ENCODE measurements around the gene CDH4.
"Not testable (repeated sequence)": the region's sequence is repeated elsewhere in the genome, so short reads cannot be mapped to it uniquely, and the experiment has no call there.

The CDH4 gene

DNA sequence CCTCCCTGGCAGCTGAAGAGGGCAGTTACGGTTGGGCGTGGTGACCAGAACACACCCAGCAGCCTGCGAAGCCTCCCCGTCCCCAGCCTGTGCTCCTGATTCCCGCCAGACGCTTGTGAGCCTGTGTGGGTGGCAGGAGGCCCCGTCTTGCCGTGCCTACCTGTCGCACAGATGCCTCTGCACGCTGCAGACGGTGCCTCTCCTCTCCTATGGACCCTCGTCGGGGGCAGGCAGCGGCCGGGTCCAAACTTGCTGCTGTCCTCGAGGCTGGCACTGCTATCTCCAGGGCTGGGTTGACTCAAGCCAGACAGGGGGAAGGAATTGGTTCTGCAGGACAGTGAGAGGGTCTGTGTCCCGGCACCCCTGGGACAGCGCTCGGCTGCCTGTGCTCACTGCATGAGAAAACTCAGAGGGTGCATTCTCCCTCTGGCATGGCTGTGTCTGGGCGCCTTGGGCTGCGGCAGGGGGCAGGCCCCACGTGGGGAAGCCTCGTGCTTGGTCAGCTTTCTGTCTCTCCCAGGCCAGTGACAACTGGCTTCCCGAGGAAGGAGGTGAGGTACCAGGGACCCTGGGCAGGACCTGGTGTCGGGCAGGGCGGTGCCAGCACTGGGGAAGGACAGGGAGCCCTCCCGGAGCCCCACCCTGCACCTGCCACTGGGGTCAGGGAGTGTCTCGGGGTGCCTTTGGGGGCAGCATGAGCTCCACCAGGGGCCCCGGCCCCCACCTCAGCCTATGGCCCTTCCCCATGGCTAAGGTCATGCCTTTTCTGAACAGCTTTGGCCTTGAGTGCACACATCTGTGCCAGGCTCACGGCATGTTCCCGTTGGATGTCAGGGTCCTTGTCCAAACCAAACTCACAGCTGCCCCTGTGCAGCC is 686.1 kb downstream of the CDH4 start:
- no peak for DNase-seq (ENCODE audit: low read depth in 2 of 2)

DNA sequence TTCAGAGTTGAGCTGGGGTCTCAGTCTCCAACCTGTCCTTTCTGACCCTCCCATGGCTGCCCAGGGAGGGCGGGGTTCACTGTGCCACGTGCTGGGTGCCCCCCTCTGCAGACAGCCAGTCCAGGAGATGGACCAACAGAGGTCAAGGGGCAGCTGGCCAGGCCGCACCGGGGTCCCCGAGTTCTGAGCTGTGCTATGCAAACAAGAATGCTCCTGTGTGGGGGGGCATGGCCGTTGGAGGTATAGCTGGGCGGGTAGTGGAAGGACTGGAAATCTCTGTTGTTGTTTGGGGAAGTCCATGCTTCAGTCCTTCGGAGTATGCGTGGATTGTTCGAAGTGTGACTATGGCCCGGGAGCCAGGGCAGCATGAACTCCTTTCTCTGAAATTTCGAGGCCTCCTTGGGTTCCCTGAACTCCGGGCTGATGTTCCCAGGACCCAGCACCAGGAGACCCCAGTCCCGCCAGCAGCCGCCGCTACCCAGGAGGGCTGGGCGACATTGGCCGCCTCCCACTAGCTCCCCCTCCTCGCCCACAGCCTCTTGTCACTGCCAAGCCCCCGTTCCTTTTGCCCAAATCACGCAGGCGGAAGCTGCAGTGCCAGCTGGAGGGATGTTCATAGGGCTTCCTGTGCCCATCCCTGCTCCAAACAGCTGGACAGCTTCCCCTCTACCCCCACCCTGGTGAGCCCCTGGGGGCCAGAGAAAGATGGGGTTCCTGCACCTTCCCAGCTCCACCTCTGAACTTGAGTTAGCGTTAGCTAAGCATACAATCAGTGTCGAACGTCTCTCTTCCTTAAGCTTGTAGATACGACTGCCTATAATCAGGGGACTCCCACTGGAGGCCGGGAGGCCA is 687.0 kb downstream of the CDH4 start:
- DNase-seq (ENCODE audit: low read depth in 2 of 2), result no peak

DNA sequence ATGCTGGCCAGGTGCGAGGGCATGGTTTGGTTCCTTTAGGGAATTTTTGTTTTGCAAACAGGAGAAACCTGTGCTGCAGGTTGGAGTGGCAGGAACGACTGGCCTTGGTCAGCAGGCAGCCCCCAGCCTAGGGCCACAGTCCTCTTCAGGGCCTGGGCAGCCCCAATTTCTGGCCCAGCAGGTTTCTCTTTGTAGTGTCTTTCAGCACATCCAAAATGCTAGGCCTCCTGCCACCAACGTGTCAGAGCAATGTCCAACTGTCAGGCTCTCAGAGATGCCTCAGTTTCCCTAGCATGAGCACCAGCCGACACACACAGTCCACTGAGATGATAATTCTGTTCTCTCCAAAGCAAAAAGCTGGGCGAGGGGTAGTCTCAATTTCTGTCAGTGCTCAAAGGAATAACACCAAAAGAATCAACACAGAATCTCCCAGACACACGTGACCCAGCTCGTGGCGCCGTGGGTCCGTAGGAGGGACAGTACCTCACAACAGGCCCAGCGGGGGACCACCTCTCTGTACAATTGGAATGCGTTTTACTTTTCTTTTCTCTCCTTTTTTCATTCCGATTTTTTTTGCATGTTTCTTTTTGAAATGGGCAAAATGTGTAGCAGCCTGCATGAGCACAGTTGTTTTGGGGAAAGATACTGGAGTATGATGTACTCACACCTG is 687.8 kb downstream of the CDH4 start:
- no peak for DNase-seq (ENCODE audit: low read depth in 2 of 2)

- DNase-seq (ENCODE audit: low read depth in 2 of 2), result no peak
Observed at GRCh38 chr20:61940491-61940890, 688.4 kb downstream of the CDH4 start.

- no peak for DNase-seq (ENCODE audit: low read depth in 2 of 2)
Observed at GRCh38 chr20:61940976-61941720, 689.1 kb downstream of the CDH4 start.

DNA sequence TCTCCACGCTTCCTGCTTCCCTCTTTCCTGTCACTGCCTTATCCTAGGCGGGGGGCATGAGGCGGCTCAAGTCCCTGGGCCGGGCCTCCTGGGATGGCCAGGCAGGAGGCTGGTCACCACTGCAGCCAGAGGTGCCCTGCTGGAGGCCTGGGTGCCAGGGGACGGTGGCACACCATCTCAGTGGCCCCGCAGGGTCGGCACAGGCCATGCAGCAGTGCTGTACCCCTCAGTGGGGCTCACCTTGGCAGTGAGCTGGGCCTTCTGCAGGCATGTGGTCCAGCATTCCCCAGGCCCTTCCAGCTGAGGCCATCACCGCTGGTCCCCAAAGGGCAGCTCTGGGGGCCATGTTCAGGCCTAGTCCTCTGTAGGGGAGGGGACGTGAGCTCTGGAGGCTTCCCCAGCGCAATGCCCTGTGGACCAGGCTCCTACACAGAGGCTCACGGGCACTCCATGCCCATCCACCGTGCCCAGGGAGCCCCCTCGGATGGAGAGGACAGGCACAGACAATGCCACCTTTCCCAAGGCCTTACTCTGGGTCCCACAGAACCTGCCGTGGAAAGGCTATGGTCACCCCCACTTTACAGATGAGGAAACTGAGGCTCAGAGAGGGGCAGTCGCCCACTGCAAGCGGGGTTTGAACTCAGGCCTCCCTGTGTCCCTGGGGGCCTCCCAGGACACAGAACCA is 689.8 kb downstream of the CDH4 start:
- DNase-seq (ENCODE audit: low read depth in 2 of 2), result no peak

DNA sequence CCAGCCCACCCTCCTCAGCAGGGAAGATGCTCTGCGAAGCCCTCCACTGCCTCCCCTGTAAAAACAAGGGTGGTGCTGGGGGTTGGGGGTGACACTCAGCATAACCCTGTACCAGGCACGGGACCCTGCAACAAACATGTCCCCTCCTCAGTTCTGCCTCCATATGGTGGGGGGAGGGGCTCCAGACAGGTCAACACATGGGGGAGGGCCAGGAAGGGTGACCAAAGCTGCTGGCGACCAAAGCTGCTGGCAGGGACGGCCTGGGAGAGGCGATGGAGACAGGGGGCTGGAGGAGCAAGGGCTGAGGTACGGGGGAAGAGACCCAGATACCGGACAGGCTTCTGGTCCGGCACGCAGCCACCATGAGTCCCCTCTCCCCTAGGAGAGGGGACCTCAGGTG is 690.5 kb downstream of the CDH4 start:
- no peak for DNase-seq (ENCODE audit: low read depth in 2 of 2)

GRCh38 chr20:61944967-61945366 is 692.9 kb downstream of the CDH4 start:
- not testable (repeated sequence) for DNase-seq (ENCODE audit: low read depth in 2 of 2)

DNA sequence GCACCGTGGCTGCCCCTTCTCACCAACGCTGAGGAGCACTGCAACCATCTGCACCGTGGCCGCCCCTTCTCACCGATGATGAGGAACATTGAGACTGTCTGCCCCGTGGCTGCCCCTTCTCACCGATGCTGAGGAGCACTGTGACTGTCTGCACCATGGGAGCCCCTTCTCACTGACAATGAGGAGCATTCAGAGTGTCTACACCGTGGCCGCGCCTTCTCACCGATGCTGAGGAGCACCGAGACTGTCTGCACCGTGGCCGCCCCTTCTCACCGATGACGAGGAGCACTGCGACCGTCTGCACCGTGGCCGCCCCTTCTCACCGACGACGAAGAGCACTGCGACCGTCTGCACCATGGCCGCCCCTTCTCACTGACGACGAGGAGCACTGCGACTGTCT is 693.4 kb downstream of the CDH4 start:
- not testable (repeated sequence) for DNase-seq (ENCODE audit: low read depth in 2 of 2)

GRCh38 chr20:61948056-61948455 is 696.0 kb downstream of the CDH4 start:
- DNase-seq (ENCODE audit: low read depth in 2 of 2), result not testable (repeated sequence)

DNA sequence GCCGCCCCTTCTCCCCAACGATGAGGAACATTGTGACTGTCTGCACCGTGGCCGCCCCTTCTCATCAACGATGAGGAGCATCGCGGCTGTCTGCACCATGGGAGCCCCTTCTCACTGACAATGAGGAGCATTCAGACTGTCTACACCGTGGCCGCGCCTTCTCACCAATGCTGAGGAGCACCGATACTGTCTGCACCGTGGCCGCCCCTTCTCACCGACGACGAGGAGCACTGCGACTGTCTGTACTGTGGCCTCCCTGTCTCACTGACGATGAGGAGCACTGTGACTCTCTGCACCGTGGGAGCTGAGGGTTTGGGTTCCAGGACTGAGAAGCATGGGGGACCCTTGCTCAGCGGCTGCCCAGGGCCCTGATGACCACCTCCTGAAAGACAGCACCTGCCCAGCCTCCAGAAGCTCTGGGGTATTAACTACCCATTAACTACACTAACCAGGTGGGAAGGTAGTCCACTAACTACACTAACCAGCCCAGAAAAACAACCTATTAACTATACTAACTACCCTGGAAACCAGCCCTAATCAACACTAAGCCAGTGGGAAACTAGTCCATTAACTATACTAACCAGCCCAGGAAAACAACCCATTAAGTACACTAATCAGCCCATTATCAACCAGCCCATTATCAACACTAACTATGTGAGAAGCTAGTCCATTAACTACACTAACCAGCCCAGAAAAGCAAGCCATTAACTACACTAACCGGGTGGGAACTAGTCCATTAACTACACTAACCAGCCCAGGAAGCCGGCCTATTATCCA is 696.7 kb downstream of the CDH4 start:
- DNase-seq (ENCODE audit: low read depth in 2 of 2), result no peak

DNA sequence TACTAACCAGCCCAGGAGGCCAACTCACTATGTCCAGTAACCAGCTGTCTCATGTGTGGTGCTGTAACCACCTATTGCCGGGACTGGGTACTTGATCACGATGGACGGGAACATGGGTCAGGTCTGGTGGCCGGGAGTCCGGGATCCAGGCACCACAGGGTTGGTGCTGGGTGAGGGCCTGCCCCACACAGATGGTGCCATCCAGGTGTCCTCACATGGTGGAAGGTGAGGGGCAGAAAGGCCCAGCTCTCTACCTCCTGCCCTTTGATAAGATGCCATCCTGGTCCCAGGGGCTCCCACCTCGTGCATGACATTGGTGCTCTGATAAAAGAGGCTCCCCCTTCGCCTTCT is 697.3 kb downstream of the CDH4 start:
- no peak for DNase-seq (ENCODE audit: low read depth in 2 of 2)

DNA sequence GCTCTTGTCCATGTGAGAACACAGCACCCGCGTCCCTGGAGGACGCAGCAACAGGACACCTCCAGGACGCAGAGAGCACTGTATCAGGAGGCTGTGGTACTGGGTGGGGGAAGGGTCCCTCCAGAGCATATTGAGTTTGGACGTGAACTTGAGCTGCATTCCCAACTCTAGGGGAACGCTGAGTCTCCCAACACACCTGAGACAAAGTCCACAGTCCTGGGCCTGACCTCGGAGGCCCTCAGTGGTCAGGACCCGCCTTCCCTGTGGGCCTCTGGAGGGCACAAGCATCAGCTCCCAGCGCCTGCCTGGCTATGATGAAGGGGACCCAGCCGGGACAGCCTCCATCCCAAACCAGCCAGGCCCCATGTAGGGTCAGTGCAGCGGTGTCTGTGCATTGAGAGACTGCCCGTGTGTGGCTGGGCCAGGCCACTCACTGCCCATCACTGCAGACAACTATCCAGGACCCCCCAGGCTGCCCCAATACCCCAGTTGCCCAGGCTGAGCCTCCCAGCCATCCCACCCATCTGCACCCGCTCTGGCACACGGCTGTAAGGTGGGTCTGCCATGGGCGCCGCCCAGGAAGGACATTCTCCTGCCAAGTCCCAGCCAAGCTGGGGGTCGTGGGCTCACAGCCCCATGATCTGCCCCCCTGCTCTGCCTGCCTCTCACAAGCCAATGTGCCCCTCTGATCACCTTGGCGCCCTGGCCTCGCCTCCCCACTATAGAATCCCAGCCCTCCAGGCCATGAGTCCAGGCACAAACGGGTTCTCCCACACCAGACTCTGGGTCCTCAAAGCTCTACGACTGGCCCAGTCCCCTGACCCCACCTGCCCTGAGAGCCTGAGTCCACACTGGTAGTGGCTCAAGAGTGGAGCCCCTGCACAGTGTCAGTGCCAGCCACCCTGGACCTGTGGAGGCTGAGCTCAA is 697.9 kb downstream of the CDH4 start:
- no peak for DNase-seq (ENCODE audit: low read depth in 2 of 2)

DNA sequence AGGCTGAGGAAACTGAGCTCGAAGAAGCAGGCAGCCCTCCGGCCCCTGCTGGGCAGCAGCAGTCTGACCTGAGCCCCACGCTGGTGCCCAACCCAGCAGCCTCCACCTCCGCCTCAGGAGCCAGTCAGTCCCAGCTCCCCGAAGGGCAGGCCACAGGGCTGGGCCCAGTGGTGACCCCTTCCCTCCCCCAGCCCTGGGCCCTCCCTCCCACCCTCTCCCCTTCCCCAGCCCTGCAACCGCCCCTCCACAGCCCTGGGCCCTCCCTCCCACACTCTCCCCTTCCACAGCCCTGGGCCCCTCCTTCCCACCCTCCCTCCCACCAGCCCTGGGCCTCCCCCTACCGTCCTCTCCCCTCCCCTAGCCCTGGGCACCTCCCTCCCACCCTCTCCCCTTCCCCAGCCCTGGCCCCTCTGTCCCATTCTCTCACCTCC is 698.6 kb downstream of the CDH4 start:
- no peak for DNase-seq (ENCODE audit: low read depth in 2 of 2)

DNA sequence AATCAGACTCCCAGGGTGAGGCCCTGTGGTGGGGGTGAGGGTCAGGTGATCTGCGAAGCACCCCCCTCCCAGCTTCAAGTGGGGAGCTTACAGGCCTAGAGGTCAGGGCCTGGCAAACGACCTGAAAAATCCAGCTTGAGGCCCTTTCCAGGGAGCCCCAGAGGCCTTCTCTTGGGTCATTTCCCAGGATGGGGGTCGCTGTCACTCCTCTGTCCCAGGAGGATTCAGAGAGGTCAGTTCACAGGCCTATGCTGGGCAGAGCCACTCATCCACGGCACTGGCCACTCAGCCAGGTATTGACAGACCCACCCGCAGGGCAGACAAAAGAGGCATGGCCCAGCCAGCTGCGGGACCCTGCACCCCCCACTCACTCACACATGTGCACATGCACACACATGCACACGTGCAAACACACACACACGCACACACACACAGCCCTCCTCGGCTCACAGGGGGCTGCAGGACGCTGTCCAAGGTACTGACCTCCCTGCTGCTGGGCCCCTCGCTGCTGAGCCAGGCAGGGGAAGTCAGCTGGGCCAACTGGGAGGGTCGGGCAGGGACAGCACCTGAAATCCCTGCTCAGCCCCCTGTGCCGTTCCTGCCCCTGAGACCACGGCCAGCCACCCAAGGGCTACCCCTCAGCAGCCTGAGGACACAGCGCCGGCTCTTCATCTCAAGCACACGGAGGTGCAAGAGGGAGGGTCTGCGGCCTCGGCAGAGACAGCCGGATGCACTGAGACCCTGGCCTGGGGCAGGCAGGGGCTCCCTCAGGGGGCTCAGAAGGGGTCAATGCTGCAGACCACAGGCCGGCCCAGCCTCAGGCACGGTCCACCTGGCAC is 699.9 kb downstream of the CDH4 start:
- peak; percentile 4 to 10 for DNase-seq (ENCODE audit: low read depth in 2 of 2)

GRCh38 chr20:61953037-61954021 is 701.3 kb downstream of the CDH4 start:
- no peak for DNase-seq (ENCODE audit: low read depth in 2 of 2)

All from fibroblast of skin of left quadriceps (primary cell).